ENCODE results near the gene APC2.
"Not testable (repeated sequence)": the region's sequence is repeated elsewhere in the genome, so short reads cannot be mapped to it uniquely, and the experiment has no call there.

The APC2 gene

GRCh38 chr19:1418496-1418775 lies 31.5 kb upstream of the APC2 start:
- no peak for TF ChIP-seq CTCF (IDR thresholded peaks at IDR 0.05; ENCODE audit: low read depth, low read length)
- no peak for DNase-seq (ENCODE audit: extremely low read depth, low read depth)

- no peak for TF ChIP-seq CTCF (IDR thresholded peaks at IDR 0.05; ENCODE audit: low read depth, low read length)
- no peak for DNase-seq (ENCODE audit: extremely low read depth, low read depth)
Observed at GRCh38 chr19:1418951-1419738, 30.8 kb upstream of the APC2 start.

- not testable (repeated sequence) for DNase-seq (ENCODE audit: extremely low read depth, low read depth)
Observed at GRCh38 chr19:1420085-1420484, 29.8 kb upstream of the APC2 start.

- no peak for DNase-seq (ENCODE audit: extremely low read depth, low read depth)
- TF ChIP-seq CTCF (IDR thresholded peaks at IDR 0.05; ENCODE audit: low read depth, low read length) = no peak
Observed at GRCh38 chr19:1420590-1420989, 29.3 kb upstream of the APC2 start.

- no peak for TF ChIP-seq CTCF (IDR thresholded peaks at IDR 0.05; ENCODE audit: low read depth, low read length)
- DNase-seq (ENCODE audit: extremely low read depth, low read depth) = no peak
Observed at GRCh38 chr19:1421218-1421957, 28.5 kb upstream of the APC2 start.

- TF ChIP-seq CTCF (IDR thresholded peaks at IDR 0.05; ENCODE audit: low read depth, low read length) = no peak
- DNase-seq (ENCODE audit: extremely low read depth, low read depth) = no peak
Observed at GRCh38 chr19:1421958-1422305, 28.0 kb upstream of the APC2 start.

GRCh38 chr19:1422360-1422759 lies 27.6 kb upstream of the APC2 start:
- no peak for DNase-seq (ENCODE audit: extremely low read depth, low read depth)
- TF ChIP-seq CTCF (IDR thresholded peaks at IDR 0.05; ENCODE audit: low read depth, low read length) = no peak

GRCh38 chr19:1422943-1423342 lies 27.0 kb upstream of the APC2 start:
- no peak for DNase-seq (ENCODE audit: extremely low read depth, low read depth)
- TF ChIP-seq CTCF (IDR thresholded peaks at IDR 0.05; ENCODE audit: low read depth, low read length) = no peak

Measured in AG09319 (cell line).